ENCODE data around the gene AGAP1.
A peak's percentile ranks its signal among the peaks of the same experiment; 100 is the strongest.

AGAP1 gene

GRCh38 chr2:235510318-235510717 is 16.5 kb downstream of the AGAP1 start:
- no peak for DNase-seq

DNA sequence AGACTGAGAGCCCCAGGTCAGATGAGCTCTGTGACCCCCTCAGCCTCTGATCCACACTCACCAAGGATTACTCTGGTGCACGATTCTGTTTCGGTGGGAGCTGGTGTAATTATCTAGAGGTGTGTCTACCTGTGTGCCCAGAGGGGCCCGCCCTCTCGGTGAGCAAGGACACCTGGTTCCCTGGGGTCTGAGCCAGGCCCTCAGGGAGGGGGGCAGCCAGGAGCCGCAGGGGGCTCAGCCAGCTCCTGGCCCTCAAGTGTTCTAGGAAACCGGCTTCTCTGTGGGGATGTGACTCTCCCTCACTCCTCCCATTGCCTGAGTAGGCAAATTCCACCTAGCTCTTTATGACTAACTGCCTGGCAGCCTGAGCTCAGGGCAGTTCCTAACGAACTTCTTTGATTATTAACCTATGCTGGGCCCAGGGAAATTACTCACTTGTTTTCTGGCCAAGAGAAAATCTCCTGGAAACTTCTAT is 17.4 kb downstream of the AGAP1 start:
- DNase-seq, result no peak

- DNase-seq, result no peak
Observed at GRCh38 chr2:235511751-235512698, 18.2 kb downstream of the AGAP1 start.

GRCh38 chr2:235512699-235513053 is 18.8 kb downstream of the AGAP1 start:
- DNase-seq, result no peak

DNA sequence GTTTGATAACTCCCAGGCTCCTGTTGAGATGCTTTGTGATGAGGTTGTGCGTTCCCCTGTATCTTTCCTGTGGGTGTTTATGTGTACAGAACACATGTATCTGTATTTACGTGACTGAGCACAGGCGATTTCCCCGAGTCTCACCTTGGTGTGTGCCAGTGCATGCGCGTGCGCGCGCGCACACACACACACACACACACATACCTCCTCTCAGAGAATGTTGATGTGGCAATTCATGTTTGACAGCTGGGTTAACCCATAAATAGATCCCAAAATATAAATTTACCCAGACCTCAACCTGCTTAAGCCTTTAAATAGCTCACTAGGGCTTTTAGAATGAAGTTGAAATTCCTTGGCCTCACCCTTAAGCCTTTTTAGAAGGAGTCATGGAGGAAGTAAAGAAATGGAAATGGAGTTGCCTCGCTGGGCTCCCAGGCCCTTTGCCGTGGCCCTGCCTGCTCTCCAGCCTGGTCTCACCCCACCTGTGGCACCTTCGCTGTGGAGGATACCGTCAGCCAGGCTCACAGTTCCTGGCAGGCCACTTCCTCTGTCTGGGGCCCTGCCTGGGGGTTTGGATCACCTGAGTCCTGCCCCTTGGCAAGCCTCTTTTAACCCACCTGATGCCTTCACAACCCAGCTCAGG is 20.3 kb downstream of the AGAP1 start:
- DNase-seq, result no peak

DNA sequence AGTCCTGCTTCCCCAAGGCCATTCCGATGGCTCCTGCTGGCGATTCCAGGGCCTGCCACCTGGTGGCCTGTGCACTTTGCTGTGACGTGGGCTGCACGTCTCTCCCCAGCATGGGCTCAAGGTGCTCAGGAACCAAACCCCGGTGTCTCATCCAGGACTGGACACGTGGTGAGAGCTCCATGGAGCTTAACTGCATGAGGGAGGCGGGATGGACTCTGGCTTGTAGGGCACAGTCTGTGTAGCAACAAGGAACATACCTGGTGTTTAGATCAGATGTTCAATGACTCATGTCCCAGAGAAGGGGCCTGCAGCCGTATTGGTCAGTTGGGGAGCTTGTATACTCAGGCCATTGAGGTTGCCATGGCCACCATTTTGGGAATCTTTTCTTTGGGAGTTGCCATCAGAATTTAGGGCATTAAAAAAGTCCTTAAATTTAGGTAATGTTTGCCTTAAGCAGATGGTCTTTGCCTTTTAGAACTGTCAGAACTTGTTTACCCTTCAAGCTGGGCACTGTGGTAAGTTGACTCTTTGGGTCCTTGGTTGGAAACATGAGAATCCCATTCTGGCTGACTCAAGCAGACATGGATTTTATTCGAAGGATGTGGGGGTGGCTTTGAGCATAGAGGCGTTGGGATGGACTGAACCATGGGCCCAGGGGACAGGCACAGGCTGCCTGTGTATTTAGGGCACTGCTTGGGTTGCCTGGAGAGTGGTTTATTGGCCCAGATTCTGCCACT is 21.0 kb downstream of the AGAP1 start:
- DNase-seq, result no peak

DNA sequence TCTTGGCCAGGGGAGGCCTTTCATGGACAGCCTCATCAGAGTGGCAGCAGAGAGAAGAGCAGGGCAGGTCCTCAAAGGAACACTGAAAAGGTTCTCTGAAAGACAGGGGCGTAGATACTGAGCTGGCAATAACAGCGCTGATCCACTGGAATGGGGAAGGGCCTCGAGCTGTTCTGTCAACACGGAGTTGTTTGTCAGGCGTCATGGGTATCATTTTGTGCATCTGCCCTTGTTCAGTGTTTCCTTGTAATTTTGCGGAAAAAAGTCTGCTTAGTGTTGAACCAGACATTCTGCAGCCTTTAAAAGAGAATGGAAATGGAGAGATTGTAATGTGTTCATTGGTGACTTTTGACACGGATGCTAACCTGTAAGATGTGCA is 21.5 kb downstream of the AGAP1 start:
- DNase-seq, result no peak

DNA sequence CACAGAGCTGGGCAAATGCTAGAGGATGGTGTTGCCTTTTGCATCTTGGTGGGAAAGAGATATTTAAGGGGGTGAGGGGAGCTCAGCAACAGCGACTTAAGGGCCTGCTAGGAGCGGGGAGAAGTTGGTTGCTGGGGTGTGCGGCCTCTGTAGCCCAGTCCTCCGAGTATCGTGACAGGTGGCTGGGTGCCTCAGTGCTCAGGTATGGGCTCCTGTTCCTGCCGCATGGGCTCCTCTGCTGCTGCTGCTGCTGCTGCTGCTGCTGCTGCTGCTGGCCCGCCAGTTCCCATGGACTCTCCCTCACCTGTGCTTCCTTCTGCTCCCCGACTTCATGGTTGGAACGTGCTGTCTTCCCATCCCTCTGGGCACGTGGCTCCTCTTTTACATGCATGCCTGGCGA is 22.0 kb downstream of the AGAP1 start:
- no peak for DNase-seq

DNA sequence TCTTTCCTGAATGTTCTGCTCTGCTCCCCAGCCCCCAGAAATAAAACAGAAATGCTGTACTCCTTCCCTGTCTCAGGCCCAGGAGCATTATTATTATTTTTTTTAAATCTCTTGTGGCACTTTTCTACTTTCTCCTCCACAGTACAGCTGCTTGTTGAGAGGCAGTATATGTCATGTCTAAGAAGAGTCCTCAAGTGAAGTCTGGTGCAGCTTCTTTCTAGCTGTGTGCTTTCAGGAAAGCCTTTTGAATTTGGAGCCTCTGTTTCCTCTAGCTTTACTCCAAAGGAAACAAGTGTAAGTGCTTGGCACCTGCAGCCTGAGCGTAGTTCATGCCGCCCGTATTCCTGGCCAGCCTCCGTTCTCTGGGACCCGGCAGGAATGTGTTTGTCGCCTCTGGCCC is 22.4 kb downstream of the AGAP1 start:
- no peak for DNase-seq

- DNase-seq, result no peak
Observed at GRCh38 chr2:235518322-235519090, 24.7 kb downstream of the AGAP1 start.

- DNase-seq, result no peak
Observed at GRCh38 chr2:235520787-235521186, 26.9 kb downstream of the AGAP1 start.

DNA sequence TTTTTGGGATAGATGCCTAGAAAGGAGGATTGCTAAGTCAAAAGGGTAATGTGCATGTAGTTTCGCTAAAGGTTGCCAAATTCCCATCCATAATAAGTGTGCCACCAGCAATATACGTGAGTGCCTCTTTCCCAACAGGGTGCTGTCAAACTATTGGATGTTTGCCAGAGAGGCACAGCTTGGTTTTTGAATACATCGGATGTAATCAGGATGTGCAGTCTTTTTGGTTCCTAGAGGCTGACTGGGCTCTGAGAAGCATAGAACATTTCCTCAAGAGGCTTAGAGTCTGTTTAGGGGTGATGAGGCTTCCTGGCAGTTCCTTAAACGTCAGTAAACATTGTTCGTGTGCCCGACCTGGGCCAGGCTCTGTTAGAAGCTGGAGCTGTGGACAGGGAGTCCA is 28.0 kb downstream of the AGAP1 start:
- peak; percentile 30 to 59 for DNase-seq

- DNase-seq, result no peak
Observed at GRCh38 chr2:235523021-235523420, 29.2 kb downstream of the AGAP1 start.

GRCh38 chr2:235523486-235524150 is 29.8 kb downstream of the AGAP1 start:
- no peak for DNase-seq

- no peak for DNase-seq
Observed at GRCh38 chr2:235526166-235526565, 32.3 kb downstream of the AGAP1 start.

DNA sequence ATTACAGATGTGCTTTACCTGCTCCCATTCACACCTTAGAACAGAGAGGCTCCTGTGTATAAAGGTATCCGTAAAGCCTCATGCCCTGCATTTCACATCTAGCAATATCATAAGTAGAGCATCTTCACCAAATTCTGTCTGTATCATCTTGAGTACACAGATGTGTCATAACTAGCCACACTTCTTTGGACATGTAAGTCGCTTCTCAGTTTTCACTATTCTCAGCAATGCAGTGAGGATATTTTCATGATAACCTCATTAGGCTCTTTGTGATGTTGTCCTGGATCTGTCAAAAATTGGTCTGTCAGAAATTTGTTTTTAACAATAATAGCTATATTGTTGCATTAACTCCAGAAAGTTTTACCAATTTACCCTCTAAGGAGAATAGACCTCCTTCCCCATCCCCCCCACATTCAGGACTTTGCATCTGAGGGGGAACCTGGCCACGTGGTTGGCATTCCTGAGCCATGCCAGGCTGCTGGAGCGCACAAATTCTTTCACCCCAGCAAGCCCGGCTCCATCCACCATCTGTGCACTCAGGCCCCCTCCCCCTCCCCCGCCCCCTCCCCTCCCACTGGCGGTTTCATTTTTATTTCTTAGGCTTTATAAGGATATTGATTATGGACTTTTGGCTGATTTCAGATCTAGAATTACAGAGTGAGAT is 34.1 kb downstream of the AGAP1 start:
- DNase-seq, result no peak

DNA sequence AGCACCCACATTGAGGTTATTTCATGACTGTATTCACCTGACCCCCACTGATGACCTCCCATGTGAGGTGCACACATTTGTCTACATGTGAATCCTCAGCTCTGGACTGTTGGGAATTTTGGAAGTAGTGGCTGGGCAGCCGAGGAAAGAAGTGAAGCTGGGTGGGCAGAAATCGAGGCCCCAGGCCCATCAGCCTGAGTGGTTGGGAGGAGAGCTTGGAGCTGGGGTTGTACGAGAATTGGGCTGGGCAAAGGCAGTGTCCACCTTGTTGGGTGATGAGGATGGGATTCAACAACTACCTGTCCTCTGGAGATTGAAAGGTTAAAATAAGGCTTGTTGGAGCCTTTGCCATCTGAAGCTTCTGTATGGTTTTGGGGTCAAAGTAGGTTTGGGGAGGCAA is 35.8 kb downstream of the AGAP1 start:
- no peak for DNase-seq

DNA sequence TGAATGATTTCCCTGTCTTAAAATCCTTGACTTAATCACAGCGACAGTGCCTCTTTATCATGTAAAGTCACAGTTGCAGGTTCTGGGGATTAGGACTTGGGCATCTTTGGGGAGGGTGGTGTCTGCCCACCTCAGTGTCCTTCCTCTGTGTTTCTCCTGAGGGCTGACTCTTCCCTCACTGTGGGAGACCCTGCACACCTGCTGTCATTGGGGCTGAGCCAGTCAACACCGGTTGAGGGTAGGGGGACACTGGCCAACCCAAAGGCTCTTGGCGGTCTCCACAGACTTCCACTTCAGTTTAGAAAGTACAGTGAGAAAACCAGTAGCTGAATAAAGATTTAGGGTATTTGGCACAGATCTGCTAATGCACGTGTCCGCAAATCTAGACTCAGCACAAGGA is 36.9 kb downstream of the AGAP1 start:
- no peak for DNase-seq

DNA sequence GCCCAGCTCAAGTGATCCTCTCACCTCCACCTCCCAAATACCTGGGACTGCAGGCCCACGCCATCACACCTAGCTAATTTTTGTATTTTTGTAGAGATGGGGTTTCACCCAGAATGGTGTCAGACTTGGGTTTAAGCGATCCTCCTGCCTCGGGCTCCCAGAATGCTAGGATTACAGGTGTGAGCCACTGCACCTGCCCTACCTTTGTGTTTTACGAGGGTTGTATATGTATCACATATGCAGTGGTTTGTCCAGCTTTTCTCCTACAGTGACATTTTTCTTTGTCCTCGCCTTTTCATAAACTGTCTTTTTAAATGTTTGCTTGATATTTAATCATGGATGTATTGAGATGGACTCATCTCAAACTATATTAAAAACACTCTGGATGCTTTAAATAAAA is 38.5 kb downstream of the AGAP1 start:
- no peak for DNase-seq

DNA sequence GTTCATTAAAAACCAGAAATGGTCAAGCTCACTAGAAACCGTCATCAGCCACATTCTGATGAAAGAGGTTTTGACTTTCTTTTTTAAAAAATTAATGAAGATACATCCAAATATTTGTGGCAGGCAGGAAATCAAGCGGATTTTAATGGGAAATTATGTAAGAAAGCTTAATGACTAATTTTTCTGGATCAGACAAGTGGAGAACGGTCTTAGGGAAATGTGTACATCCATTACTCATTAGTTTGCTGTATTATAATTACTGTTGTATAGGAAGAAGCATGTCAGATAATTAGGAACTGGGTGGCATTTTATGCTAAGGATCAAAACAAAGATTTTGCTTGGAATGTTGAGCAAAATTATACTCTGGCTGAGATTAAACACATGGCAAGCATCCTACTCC is 39.4 kb downstream of the AGAP1 start:
- DNase-seq, result no peak

DNA sequence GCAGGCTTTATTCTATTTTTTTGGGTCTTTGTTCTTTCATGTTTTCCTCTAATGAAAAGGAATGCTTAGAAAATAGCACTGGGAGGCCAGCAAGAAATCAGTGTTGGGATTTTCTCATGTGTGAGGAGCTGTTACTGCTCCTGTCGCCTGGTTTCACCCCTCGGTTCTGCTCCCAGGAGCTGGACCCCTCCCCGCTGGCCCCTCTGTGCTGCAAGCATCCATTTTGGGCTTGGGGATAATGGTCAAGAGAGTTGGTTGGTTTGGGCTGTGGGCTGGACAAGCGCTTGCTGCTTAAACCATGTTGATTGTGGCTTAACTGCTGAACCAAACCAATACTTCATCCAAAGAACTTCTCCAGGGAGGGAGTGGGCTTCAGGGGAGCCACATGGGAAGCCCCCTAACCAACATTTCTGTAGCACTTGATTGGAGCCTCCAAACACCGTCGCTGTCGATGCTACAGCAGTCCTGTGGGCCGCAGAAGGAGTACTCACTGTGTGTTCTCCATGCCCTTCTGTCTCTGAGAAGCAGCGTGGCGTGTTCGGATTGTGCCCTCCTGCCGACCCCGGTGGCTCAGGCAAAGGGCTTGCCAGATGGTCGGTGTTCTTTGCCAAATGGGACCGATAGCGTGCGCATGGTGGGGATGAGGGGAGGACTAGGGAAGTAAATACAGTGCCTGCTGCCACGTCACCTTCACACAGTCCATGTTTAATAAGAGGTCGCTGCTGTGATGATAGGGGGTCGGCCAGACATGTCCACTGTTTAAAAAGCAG is 40.0 kb downstream of the AGAP1 start:
- no peak for DNase-seq
